ENCODE results near the gene CCR6. TPM values are rescaled to one million over a fixed set of nuclear protein-coding genes. Genes with fewer than 3 reads are reported as not detected.

CCR6 gene
- total RNA-seq, 4 donors from 2014 or later, result 0.98 to 2.4 (median 1.2) TPM

DNA sequence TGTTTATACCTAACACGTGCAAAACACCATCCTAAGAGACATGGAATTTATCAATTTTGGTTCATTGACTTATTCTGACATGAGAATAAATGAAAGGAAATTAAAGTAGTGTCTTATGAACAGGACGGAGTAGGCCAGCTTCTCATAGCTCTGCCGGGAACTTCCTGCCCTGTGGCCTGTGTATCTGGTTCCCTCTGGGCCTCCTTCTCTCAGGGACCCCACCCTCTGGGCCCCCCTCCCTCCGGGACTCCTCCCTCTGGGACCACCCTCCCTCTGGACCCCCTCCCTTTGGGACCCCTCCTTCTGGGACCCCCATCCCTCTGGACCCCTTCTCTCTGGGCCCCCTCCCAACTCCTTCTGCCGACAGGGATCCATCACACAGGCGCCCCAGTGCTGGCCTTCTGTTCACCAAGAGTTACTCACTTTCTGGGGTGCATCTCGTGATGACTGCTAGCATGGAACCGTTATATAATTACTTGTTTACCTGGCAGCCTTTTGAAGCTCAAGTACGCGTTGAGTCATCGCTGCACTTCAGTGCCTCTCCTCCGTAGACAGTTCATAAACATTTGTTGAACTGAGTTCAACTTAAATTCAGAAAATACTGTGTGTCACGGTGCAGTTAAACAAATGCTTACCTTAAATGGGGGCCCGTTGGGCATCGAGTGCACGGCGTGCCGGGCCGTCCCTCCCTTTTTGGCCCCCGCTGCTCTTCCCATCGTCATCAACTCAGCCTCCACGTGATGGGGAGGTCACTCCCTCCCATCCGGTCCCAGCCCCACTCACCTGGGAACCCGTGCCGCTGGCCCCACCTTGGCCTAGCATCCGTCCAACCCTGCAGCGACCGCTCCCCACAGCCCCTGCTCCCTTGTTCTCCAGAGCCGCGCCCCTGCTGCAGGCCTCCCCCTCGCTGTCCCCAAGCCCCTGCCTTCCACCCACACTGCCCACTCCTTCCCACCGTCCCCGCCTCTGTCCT lies 8.1 kb downstream of the CCR6 start:
- TF ChIP-seq POLR2AphosphoS5 (IDR thresholded peaks at IDR 0.05) (no peak), POLR2A (IDR thresholded peaks at IDR 0.05) (no peak), EP300 (IDR thresholded peaks at IDR 0.05) (no peak)
- TF ChIP-seq, protein P1, sequence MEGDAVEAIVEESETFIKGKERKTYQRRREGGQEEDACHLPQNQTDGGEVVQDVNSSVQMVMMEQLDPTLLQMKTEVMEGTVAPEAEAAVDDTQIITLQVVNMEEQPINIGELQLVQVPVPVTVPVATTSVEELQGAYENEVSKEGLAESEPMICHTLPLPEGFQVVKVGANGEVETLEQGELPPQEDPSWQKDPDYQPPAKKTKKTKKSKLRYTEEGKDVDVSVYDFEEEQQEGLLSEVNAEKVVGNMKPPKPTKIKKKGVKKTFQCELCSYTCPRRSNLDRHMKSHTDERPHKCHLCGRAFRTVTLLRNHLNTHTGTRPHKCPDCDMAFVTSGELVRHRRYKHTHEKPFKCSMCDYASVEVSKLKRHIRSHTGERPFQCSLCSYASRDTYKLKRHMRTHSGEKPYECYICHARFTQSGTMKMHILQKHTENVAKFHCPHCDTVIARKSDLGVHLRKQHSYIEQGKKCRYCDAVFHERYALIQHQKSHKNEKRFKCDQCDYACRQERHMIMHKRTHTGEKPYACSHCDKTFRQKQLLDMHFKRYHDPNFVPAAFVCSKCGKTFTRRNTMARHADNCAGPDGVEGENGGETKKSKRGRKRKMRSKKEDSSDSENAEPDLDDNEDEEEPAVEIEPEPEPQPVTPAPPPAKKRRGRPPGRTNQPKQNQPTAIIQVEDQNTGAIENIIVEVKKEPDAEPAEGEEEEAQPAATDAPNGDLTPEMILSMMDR (IDR thresholded peaks at IDR 0.05), result no peak
- Histone ChIP-seq H3K36me3 (no peaks in the 10 kb centered on the region), H3K4me3 (no peak overlapping the region), H3K27ac (no peak overlapping the region), H3K4me1 (no peaks in the 10 kb centered on the region), H3K27me3 (no peaks in the 10 kb centered on the region), H3K9me3 (no peaks in the 10 kb centered on the region)
- no peak for DNase-seq (ENCODE audit: low spot score in 2 of 2)
- WGBS, result 81% methylated on average over 33 of the region's 33 CpGs

DNA sequence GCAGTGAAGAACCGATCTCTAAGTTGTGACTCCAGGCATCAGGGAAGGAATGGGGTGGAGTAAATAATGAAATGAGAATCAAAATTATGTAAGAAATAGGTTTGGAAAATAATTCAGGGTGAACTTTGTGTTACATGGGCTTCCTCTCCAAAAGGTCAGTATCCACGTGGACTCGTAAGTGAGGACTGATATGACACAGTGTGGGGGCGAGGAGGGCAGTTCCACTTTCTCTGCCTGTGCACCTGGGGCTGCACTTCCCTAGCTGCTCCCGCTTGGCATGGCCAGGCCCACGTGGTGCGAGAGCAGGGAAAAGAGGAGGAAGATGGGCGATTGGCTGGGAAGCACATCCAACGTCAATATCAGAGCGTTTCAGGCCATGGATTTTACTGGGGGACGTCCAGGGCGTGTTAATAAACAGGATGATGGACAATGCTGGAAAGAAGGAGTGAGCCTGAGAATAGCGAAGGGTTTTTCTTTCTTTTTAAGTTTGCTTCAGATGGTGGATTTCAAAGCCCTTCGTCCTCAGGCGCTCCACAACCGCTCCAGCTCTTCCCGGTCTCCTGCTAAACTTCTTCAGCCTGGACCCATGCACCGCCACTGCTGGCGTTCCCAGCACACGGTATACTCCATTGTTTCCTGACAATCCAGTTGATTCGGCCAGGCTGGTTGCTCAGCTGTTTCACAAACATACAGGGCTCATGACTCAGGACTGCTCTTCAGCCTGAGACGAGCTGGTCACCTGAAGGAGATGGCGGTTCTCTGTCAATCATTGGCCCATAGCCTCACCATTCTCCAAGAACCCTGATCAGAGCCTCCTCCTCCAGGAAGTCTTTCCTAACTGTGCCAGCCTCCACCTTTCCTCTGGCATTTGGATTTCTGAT lies 11.8 kb downstream of the CCR6 start:
- no peak for DNase-seq (ENCODE audit: low spot score in 2 of 2)
- H3K9me3 ChIP-seq, result no peaks in the 10 kb centered on the region
- H3K27ac ChIP-seq, result no peak overlapping the region
- H3K4me3 ChIP-seq, result no peak overlapping the region
- H3K27me3 ChIP-seq, result peaks cover 3% of the 10 kb centered on the region
- no peaks in the 10 kb centered on the region for H3K4me1 ChIP-seq
- TF ChIP-seq POLR2A (IDR thresholded peaks at IDR 0.05), result no peak
- TF ChIP-seq, protein P1 (IDR thresholded peaks at IDR 0.05), result no peak
- TF ChIP-seq POLR2AphosphoS5 (IDR thresholded peaks at IDR 0.05), result no peak
- TF ChIP-seq EP300 (IDR thresholded peaks at IDR 0.05), result no peak
- no peaks in the 10 kb centered on the region for H3K36me3 ChIP-seq
- 89% methylated on average over 23 of the region's 23 CpGs for WGBS

DNA sequence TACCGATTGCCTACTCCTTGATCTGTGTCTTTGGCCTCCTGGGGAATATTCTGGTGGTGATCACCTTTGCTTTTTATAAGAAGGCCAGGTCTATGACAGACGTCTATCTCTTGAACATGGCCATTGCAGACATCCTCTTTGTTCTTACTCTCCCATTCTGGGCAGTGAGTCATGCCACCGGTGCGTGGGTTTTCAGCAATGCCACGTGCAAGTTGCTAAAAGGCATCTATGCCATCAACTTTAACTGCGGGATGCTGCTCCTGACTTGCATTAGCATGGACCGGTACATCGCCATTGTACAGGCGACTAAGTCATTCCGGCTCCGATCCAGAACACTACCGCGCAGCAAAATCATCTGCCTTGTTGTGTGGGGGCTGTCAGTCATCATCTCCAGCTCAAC lies 13.5 kb downstream of the CCR6 start:
- H3K27me3 ChIP-seq, result peaks cover 6% of the 10 kb centered on the region
- no peak for DNase-seq (ENCODE audit: low spot score in 2 of 2)
- WGBS, result 87% methylated on average over 13 of the region's 13 CpGs
- no peaks in the 10 kb centered on the region for H3K4me1 ChIP-seq
- TF ChIP-seq EP300 (IDR thresholded peaks at IDR 0.05) (no peak), POLR2A (IDR thresholded peaks at IDR 0.05) (no peak), POLR2AphosphoS5 (IDR thresholded peaks at IDR 0.05) (no peak)
- TF ChIP-seq, protein P1 (IDR thresholded peaks at IDR 0.05), result no peak
- no peak overlapping the region for H3K4me3 ChIP-seq
- no peaks in the 10 kb centered on the region for H3K36me3 ChIP-seq
- no peaks in the 10 kb centered on the region for H3K9me3 ChIP-seq
- H3K27ac ChIP-seq, result no peak overlapping the region

DNA sequence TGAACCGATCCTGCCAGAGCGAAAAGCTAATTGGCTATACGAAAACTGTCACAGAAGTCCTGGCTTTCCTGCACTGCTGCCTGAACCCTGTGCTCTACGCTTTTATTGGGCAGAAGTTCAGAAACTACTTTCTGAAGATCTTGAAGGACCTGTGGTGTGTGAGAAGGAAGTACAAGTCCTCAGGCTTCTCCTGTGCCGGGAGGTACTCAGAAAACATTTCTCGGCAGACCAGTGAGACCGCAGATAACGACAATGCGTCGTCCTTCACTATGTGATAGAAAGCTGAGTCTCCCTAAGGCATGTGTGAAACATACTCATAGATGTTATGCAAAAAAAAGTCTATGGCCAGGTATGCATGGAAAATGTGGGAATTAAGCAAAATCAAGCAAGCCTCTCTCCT lies 14.2 kb downstream of the CCR6 start:
- Histone ChIP-seq H3K27me3 (peaks cover 6% of the 10 kb centered on the region), H3K36me3 (no peaks in the 10 kb centered on the region), H3K9me3 (no peaks in the 10 kb centered on the region), H3K4me3 (no peak overlapping the region), H3K27ac (no peak overlapping the region), H3K4me1 (no peaks in the 10 kb centered on the region)
- no peak for DNase-seq (ENCODE audit: low spot score in 2 of 2)
- TF ChIP-seq, protein P1 (IDR thresholded peaks at IDR 0.05), result no peak
- TF ChIP-seq EP300 (IDR thresholded peaks at IDR 0.05) (no peak), POLR2AphosphoS5 (IDR thresholded peaks at IDR 0.05) (no peak), POLR2A (IDR thresholded peaks at IDR 0.05) (no peak)
- 78% methylated on average over 10 of the region's 10 CpGs for WGBS

DNA sequence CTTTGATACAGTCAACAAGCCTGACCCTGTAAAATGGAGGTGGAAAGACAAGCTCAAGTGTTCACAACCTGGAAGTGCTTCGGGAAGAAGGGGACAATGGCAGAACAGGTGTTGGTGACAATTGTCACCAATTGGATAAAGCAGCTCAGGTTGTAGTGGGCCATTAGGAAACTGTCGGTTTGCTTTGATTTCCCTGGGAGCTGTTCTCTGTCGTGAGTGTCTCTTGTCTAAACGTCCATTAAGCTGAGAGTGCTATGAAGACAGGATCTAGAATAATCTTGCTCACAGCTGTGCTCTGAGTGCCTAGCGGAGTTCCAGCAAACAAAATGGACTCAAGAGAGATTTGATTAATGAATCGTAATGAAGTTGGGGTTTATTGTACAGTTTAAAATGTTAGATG lies 15.0 kb downstream of the CCR6 start:
- H3K36me3 ChIP-seq, result no peaks in the 10 kb centered on the region
- no peak overlapping the region for H3K4me3 ChIP-seq
- WGBS, result 69% methylated on average over 6 of the region's 6 CpGs
- TF ChIP-seq, protein P1 (IDR thresholded peaks at IDR 0.05), result no peak
- no peak for TF ChIP-seq EP300 (IDR thresholded peaks at IDR 0.05)
- no peak for TF ChIP-seq POLR2AphosphoS5 (IDR thresholded peaks at IDR 0.05)
- no peak for TF ChIP-seq POLR2A (IDR thresholded peaks at IDR 0.05)
- no peak overlapping the region for H3K27ac ChIP-seq
- H3K9me3 ChIP-seq, result no peaks in the 10 kb centered on the region
- no peaks in the 10 kb centered on the region for H3K4me1 ChIP-seq
- DNase-seq (ENCODE audit: low spot score in 2 of 2), result no peak
- H3K27me3 ChIP-seq, result peaks cover 6% of the 10 kb centered on the region
